ENCODE data around the gene UBC.
A peak's percentile ranks its signal among the peaks of the same experiment; 100 is the strongest.
"Not testable (repeated sequence)": the region's sequence is repeated elsewhere in the genome, so short reads cannot be mapped to it uniquely, and the experiment has no call there.

Gene UBC

DNA sequence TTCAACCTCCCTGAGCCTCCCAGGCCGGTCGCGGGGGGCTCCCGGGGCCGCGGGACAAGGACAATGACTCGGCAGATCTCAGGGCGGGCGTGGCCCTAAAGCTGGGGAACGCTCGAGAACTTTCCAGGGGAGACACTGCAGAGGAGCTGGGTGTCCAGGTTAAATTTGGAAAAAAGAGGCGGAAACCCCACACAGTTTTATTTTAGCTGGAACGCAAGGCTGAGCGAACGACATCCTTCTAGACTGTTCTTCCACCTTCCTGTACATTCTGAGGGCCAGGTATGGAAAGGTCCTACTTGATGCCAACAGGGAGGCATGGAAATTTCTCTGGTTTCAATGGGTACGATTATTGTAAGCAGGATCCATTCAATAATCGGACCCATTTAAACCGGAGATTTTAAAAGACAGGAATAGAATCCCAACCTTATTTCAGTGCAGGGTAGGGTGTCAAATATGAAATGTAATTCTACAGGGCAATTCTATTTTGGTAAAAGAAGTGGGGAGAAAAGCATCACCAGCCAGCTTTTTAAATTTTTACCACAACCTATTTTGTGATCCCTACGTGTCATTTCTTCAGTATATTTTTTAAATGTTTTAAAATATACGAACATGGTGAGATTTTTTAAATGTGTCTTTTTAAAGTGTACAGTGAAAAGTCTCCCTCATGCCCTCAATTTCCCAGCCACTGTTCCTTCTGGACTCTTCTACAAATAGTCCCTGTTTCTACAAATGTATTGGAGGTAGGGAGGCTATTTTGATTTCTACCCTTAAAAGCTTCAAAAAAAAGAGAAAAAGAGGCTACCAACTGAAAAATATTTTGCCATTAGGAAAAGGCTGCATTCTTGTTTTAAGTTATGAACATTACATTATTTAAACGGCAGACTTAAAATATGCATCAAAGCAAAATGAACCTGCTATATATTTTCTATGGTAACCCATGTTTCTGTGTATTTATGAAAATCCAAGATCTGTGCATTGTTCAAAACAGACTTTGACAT, 1.1 kb upstream of the UBC start:
- DNase-seq (ENCODE audit: low read depth in 2 of 2), result no peak

DNA sequence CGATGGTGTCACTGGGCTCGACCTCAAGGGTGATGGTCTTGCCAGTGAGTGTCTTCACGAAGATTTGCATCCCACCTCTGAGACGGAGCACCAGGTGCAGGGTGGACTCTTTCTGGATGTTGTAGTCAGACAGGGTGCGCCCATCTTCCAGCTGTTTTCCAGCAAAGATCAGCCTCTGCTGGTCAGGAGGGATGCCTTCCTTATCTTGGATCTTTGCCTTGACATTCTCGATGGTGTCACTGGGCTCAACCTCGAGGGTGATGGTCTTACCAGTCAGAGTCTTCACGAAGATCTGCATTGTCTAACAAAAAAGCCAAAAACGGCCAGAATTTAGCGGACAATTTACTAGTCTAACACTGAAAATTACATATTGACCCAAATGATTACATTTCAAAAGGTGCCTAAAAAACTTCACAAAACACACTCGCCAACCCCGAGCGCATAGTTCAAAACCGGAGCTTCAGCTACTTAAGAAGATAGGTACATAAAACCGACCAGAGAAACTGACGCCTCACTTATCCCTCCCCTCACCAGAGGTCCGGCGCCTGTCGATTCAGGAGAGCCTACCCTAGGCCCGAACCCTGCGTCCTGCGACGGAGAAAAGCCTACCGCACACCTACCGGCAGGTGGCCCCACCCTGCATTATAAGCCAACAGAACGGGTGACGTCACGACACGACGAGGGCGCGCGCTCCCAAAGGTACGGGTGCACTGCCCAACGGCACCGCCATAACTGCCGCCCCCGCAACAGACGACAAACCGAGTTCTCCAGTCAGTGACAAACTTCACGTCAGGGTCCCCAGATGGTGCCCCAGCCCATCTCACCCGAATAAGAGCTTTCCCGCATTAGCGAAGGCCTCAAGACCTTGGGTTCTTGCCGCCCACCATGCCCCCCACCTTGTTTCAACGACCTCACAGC, 717 bp downstream of the UBC start:
- peak; percentile 90 to 95 for DNase-seq (ENCODE audit: low read depth in 2 of 2)

DNA sequence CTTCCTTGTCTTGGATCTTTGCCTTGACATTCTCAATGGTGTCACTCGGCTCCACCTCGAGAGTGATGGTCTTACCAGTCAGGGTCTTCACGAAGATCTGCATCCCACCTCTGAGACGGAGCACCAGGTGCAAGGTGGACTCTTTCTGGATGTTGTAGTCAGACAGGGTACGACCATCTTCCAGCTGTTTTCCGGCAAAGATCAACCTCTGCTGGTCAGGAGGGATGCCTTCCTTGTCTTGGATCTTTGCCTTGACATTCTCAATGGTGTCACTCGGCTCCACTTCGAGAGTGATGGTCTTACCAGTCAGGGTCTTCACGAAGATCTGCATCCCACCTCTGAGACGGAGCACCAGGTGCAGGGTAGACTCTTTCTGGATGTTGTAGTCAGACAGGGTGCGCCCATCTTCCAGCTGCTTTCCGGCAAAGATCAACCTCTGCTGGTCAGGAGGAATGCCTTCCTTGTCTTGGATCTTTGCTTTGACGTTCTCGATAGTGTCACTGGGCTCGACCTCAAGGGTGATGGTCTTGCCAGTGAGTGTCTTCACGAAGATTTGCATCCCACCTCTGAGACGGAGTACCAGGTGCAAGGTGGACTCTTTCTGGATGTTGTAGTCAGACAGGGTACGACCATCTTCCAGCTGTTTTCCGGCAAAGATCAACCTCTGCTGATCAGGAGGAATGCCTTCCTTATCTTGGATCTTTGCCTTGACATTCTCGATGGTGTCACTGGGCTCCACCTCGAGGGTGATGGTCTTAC, 1.7 kb downstream of the UBC start:
- not testable (repeated sequence) for DNase-seq (ENCODE audit: low read depth in 2 of 2)

DNA sequence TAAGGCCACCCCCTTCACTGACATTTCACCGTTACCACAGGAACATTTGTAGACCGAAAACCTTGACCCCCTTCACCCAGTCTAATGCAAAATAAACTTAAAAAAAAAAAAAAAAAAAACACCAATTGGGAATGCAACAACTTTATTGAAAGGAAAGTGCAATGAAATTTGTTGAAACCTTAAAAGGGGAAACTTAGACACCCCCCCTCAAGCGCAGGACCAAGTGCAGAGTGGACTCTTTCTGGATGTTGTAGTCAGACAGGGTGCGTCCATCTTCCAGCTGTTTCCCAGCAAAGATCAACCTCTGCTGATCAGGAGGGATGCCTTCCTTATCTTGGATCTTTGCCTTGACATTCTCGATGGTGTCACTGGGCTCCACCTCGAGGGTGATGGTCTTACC, 2.9 kb downstream of the UBC start:
- not testable (repeated sequence) for DNase-seq (ENCODE audit: low read depth in 2 of 2)

DNA sequence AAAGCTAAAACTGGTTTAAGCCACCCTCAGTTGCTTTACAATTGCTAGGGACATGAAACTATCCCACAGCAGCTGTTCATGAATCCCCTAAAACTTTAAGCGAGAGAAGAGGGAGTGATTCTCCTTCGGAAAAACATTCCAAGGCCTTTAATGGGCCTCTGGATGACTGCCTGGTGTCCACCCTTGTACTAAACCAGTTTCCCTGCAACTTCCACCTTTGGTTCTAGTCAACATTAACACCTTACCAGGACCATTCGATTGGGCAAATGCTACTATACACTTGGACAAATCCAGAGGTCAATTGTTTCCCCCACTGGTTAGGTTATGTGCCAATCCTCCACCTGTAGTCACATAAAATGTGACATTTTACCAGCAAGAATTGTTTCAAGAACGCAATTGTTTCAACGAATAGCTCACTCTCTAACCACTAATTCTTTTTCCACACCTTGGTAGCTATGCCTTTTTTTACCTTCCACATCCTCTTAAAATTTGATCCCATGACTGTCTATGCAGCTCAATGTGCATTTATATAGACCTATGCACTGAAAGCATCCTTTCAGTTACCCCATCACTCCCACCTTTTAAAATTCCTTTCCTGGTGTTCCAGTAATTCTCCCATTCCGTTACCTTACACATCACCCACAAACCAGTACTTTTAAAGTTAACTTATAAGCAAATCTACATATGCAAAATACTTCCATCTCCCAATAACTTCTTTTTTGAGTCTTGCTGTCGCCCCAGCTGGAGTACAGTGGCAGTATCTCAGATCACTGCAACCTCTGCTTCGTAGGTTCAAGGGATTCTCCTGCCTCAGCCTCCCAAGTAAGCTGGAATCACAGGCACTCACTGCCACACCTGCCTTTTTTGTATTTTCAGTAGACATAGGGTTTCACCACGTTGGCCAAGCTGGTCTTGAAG, 3.6 kb downstream of the UBC start:
- DNase-seq (ENCODE audit: low read depth in 2 of 2), result no peak

DNA sequence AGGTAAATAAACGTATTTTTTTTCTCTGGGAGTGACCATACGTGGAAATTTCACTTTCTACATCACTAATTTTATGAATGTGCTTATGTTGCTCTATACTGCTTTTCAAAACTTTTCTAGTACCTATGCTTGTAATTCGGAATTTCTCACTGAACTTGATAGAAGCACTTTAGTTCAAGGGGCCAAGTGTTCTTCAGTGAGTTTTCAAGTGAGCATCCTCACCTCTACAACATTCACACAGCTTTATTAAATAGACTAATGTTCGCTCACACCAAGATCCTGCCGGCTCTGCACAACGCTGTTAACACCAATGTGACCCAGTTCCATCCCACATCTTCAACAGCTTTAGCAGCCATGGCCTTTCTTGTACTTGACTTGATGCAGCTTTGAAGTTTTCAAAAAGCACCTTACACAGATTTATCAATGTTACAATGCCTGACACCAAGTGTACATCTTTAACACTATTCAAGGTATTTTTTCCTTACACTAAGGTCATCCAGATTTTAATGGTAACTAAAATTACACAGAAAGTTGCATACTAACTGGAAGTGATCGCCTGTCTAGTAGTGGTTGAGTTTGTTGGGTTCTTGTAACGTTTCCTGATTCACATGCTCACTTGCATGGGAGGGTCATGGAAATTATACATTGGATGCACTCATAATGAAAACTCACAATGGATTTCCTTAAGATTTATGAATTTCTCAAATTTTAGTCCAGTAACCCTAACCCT, 4.5 kb downstream of the UBC start:
- DNase-seq (ENCODE audit: low read depth in 2 of 2), result no peak

DNA sequence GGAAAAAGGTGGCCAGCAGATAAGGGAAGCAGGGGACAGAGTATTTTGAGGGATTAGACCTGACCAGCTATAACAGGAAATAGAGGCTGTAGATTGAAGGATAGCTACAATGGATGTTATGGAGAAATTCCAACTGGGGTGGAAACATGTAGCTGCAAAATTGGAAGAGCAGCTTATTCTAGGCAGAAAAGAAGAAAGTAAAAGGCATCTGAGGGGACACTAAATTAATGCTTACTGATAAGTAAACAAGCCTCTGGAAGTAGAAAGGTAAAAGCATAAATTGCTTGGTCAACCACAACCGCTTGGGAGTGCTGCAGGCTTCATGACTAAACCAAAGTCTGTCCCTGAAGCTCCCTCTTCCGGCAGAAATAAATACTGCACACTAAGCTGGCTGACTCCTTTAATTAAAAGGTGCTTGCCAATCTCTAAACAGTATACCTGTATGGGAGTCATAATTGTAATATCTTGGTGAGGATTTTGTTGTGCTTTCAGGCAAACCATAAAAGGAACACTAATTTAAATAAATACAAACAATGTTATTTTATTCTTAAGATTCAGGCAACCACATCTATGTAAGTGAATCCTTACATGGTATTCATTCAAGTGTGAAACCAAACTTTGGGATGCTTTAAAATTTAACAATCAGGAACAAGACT, 7.7 kb downstream of the UBC start:
- peak; percentile 68 to 88 for DNase-seq (ENCODE audit: low read depth in 2 of 2)

DNA sequence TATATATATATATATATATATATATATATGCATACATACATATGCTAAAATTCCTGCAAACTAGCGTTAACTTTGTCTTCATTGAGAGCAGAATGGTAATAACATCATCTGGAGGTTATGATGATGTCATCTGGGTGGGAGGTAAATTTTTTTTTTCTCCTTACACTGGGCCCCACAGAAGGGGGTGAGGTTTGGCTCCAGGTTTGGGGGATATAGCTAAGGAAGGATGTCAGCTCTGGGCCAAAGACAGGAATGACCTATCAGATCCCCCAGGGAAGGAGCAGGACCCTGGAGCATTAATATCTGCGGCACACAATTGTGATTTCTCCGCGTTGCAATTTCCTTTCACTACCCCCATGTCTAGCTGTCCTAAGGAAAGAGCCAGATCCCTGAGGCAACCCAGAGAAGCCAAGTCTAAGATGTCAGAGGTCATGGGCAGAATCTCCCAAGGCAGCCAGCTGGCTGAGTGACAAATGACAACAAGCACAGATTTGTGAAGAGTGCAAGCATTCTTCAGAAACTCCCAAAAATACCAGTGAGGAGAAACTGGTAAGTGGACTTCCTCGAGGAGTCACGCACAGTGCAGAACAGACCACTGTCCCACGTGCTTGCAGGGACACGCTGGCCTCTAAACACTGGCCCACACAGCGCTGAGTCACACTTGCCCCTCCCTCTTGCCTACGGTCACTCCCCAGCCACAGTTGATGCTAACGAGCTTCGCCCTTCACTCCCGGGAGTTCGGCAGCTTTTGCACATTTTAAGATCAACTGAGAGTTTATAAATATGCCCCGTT, 9.9 kb downstream of the UBC start:
- DNase-seq (ENCODE audit: low read depth in 2 of 2), result no peak

DNA sequence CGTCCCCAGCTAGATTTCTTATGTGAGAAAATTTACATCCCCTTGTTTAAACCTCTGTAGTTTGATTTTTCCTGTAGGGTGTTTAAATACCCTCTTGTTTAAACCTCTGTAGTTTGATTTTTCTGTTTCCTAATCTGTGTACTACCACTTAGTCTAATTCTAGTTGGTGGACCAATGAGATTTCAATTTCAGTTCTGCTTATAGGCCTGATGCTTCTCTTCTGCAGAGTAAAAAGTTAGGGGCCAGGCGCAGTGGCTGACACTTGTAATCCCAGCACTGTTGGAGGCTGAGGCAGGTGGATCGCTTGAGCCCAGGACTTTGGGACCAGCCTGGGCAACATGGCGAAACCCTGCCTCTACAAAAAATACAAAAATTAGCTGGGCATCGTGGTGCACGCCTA, 11.5 kb downstream of the UBC start:
- DNase-seq (ENCODE audit: low read depth in 2 of 2), result no peak

DNA sequence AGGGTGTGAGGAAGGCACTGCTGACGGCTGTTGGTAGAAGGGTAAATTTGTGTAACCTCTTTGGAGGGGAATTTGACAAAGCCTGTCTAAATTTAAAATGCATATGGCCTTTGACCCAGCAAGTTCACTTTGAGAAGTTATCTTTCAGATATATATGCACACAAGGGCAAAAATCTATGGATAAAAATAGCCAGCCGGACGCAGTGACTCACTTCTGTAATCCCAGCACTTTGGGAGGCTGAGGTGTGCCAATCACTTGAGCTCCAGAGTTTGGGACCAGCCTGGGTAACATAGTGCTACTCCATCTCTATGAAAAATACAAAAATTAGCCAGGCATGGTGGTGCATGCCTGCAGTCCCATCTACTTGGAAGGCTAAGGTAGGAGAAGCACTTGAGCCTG, 13.4 kb downstream of the UBC start:
- no peak for DNase-seq (ENCODE audit: low read depth in 2 of 2)

DNA sequence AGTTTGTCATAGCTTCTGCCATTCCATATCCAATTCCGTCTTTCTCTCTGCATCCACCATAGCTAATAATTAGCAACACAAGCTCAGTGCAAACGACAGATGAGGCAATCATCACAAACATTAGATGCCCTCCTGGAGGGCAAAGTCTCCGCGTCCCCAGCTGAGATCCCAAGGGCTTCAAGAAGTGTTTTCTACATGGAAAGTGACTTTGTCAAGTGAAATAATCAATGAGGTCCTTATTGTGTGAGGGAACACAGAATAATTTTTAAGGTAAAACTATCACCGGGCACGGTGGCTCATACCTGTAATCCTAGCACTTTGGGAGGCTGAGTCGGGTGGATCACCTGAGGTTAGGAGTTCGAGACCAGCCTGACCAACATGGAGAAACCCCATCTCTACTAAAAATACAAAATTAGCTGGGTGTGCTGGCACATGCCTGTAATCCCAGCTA, 14.1 kb downstream of the UBC start:
- not testable (repeated sequence) for DNase-seq (ENCODE audit: low read depth in 2 of 2)

DNA sequence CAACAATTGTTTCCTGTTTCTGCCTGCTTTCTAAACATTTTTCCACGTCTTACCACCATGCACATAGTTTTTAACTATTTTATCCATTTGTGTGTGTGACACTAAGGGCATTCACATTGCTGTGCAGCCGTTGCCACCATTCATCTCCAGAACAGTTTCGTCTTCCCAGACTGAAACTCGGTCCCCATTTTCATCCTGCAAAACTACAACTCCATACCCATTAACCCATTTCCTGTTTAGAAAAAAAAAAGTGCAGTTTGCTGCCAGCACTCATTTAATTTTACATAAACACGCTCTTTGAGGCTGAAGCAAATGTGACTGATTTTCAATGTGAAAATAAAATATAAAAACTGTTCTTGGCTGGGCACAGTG, 15.5 kb downstream of the UBC start:
- no peak for DNase-seq (ENCODE audit: low read depth in 2 of 2)

DNA sequence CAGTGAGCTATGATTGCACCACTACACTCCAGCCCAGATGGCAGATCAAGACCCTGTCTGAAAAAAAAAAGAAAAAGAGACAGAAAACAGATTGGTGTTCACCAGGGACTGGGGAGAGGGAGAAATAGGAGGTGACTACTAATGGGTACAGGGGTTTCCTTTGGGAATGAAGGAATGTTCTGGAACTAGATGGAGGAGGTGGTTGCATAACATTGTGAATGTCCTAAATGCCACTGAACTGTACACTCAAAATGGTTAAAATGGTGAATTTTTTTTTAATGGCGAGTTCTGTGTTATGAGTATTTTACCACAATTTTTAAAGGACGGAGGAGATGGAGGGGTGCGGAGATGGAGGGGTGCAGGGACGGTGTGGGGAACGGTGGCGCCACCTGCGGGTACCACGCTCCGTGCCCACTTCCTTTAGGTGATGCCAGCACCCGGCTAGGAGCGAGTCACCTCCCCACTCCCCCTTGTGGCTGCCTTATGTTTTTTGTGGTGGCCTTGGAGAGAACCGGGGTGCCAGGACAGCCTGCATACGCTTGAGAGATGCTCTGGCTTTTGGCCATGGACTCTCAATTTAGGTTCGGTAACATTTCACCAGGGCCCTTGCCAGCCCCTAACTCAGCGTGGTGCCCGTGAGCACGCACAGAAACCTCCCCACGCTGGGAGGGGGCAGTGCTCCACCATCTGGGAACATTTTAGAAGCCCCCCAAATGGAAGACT, 16.1 kb downstream of the UBC start:
- DNase-seq (ENCODE audit: low read depth in 2 of 2), result peak; percentile 37 to 58

DNA sequence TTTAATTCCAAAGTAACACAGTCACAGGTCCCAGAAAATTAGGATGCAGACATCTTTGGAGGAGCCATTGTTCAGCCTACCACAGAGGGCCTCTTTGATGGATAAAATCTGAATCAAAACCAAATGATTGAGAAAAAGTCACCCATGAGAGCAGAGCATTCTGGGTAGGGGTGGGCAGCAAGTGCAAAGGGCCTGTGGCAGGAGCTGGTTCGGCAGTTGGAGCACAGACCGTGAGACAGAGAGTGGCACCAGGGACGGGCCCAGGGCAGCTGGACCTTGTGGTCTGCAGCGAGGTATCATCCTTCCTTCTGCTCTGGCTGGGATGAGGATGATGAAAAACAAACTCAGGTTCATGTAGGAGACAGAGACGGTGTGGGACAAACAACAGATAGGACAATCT, 18.0 kb downstream of the UBC start:
- DNase-seq (ENCODE audit: low read depth in 2 of 2), result no peak

DNA sequence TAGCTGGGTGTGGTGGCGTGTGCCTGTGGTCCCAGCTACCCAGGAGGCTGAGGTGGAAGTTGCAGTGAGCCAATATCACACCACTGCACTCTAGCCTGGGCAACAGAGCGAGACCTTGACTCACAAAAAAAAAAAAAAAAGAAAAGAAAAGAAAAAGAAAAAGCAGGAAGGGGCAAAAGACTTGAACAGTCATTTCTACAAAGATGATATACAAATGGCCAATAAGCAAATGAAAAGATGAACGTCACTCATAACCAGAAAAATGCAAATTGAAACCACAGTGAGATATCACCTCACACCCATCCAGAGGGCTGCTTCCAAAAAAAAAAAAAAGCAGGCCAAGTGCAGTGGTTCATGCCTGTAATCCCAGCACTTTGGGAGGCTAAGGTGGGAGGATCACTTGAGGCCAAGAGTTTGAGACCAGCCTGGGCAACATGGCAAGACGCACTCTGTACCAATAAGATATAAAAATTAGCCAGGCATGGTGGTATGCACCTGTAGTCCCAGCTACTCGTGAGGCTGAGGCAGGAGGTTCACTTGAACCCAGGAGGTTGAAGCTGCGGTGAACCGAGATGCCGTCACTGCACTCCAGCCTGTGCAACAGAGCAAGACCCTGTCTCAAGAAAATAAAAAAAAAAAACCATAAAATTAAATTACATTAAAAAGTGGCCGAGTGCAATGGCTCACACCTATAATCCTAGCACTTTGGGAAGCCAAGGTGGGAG, 20.5 kb downstream of the UBC start:
- DNase-seq (ENCODE audit: low read depth in 2 of 2), result no peak

DNA sequence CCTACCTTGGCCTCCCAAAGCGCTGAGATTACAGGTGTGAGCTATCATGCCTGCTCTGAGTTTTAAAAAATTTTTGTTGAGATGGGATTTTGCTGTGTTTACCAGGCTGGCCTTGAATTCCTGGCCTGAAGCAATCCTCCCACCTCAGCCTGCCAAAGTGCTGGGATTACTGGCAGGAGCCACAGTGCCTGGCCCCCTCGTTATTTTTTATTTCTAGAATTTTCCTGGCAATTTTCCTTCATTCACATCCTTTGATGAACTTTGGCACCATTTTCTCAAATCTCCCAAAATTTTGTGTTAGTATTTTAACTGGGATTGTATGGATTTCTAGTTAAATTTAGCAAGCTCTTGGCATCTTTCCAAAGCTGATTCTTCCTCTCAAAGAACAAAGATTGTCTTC, 26.2 kb downstream of the UBC start:
- no peak for DNase-seq (ENCODE audit: low read depth in 2 of 2)

DNA sequence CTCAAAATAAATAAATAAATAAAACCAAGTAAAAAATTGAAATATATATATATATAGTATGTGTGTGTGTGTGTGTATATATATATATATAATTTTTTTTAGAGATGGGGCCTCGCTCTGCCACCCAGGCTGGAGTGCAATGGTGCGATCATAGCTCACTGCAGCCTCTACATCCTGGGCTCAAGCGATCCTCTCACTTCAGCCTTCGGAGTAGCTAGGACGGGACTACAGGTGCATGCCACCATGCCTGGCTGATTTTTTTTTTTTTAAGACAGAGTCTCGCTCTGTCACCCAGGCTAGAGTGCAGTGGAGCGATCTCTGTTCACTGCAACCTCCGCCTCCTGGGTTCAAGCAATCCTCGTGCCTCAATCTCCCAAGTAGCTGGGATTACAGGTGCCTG, 26.7 kb downstream of the UBC start:
- not testable (repeated sequence) for DNase-seq (ENCODE audit: low read depth in 2 of 2)

Data from stimulated activated CD4-positive, alpha-beta T cell treated with anti-CD3 and anti-CD28 coated beads, Interleukin-12 subunit alpha, Interleukin-12 subunit beta, amount 100 ng/mL, for 24 hours (primary cell).